ENCODE data around the gene TMEM167A. TPM values are rescaled to one million over a fixed set of nuclear protein-coding genes. Genes with fewer than 3 reads are reported as not detected.

The TMEM167A gene
- total RNA-seq, 2 experiments from 2014 or later = 33.8 to 37.1 TPM

DNA sequence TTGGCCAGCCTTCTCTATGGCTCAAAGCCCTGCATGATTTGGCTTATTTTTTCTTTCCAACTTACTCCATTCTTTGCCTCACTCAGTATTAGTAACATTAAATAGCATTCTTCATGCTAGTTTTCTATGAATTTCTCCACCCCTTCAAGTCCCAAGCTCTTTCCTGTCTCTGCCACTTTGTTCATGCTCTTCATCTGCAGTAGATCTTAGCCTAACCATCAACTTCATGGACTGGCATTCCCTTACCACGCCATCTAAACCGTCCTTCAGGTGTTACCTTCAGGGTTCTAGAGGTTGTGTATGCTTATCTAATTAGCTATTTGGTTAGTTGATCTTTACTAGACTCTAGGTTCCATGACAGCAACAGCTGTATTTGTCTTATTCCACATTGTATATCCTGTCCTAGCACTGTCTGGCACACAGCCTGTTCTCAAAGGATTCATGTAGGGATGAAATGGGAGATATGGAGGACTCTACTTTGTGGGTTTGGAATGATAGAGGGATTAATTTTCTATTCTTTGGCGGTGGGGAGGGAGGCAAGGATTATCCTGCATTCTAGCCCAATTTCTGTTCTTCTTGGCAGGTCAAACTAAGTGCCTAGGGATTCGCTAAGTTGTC, 26.4 kb downstream of the TMEM167A start:
- intact Hi-C loops (cut with DNase I, micrococcal nuclease) = no loop called here
- H3K4me1 ChIP-seq (ENCODE audit: insufficient read depth, low read length) = no peaks in the 10 kb centered on the region
- Mint-ChIP-seq H3K27me3 (no peaks in the 10 kb centered on the region), H3K36me3 (ENCODE audit: low read depth) (peaks cover 41% of the 10 kb centered on the region), H3K4me1 (ENCODE audit: low read depth) (peaks cover 5% of the 10 kb centered on the region), H3K4me3 (no peak overlapping the region), H3K27ac (no peak overlapping the region), H3K9me3 (no peaks in the 10 kb centered on the region)
- ATAC-seq (ENCODE audit: poor library complexity) (no peak), DNase-seq (no peak)
- H3K27ac ChIP-seq (ENCODE audit: low read depth in 1 of 2, low read length in 2 of 2) = no peak overlapping the region
- H3K27me3 ChIP-seq (ENCODE audit: control insufficient read depth in 1 of 2, insufficient read depth in 2 of 2, low read length in 2 of 2) = no peaks in the 10 kb centered on the region
- H3K4me3 ChIP-seq (ENCODE audit: low read length) = no peak overlapping the region
- peaks cover 34% of the 10 kb centered on the region for H3K36me3 ChIP-seq (ENCODE audit: insufficient read depth, low read length)
- H3K9me3 ChIP-seq (ENCODE audit: control insufficient read depth in 1 of 2, insufficient read depth in 1 of 2, low read length in 2 of 2) = no peaks in the 10 kb centered on the region
- TF ChIP-seq, protein P1, sequence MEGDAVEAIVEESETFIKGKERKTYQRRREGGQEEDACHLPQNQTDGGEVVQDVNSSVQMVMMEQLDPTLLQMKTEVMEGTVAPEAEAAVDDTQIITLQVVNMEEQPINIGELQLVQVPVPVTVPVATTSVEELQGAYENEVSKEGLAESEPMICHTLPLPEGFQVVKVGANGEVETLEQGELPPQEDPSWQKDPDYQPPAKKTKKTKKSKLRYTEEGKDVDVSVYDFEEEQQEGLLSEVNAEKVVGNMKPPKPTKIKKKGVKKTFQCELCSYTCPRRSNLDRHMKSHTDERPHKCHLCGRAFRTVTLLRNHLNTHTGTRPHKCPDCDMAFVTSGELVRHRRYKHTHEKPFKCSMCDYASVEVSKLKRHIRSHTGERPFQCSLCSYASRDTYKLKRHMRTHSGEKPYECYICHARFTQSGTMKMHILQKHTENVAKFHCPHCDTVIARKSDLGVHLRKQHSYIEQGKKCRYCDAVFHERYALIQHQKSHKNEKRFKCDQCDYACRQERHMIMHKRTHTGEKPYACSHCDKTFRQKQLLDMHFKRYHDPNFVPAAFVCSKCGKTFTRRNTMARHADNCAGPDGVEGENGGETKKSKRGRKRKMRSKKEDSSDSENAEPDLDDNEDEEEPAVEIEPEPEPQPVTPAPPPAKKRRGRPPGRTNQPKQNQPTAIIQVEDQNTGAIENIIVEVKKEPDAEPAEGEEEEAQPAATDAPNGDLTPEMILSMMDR (IDR thresholded peaks at IDR 0.05) = no peak
- POLR2A ChIA-PET = interaction anchor here (0.5 to 0.8 kb wide), 2 partner anchors 14 to 26 kb away, joined by 3 read pairs; partner anchors contain the start of genes TMEM167A and XRCC4
- CTCF ChIA-PET = no interaction called here

- no peaks in the 10 kb centered on the region for H3K27me3 ChIP-seq (ENCODE audit: control insufficient read depth in 1 of 2, insufficient read depth in 2 of 2, low read length in 2 of 2)
- TF ChIP-seq, protein P1 (IDR thresholded peaks at IDR 0.05) = no peak
- no peaks in the 10 kb centered on the region for H3K9me3 ChIP-seq (ENCODE audit: control insufficient read depth in 1 of 2, insufficient read depth in 1 of 2, low read length in 2 of 2)
- H3K36me3 ChIP-seq (ENCODE audit: insufficient read depth, low read length) = peaks cover 22% of the 10 kb centered on the region
- Mint-ChIP-seq H3K36me3 (ENCODE audit: low read depth) (peaks cover 27% of the 10 kb centered on the region), H3K4me3 (no peak overlapping the region), H3K27me3 (no peaks in the 10 kb centered on the region), H3K27ac (no peak overlapping the region), H3K4me1 (ENCODE audit: low read depth) (peaks cover 4% of the 10 kb centered on the region), H3K9me3 (no peaks in the 10 kb centered on the region)
- CTCF ChIA-PET = no interaction called here
- no peaks in the 10 kb centered on the region for H3K4me1 ChIP-seq (ENCODE audit: insufficient read depth, low read length)
- no peak overlapping the region for H3K4me3 ChIP-seq (ENCODE audit: low read length)
- ATAC-seq (ENCODE audit: poor library complexity) = no peak
- POLR2A ChIA-PET = no interaction called here
- no peak overlapping the region for H3K27ac ChIP-seq (ENCODE audit: low read depth in 1 of 2, low read length in 2 of 2)
- DNase-seq = no peak
- intact Hi-C loops (cut with DNase I, micrococcal nuclease) = no loop called here
Measured at GRCh38 chr5:83049370-83049885, 27.8 kb downstream of the TMEM167A start.

GRCh38 chr5:83048811-83049210, 28.4 kb downstream of the TMEM167A start:
- Histone ChIP-seq H3K4me1 (ENCODE audit: insufficient read depth, low read length) (no peaks in the 10 kb centered on the region), H3K36me3 (ENCODE audit: insufficient read depth, low read length) (peaks cover 16% of the 10 kb centered on the region), H3K9me3 (ENCODE audit: control insufficient read depth in 1 of 2, insufficient read depth in 1 of 2, low read length in 2 of 2) (no peaks in the 10 kb centered on the region), H3K27me3 (ENCODE audit: control insufficient read depth in 1 of 2, insufficient read depth in 2 of 2, low read length in 2 of 2) (no peaks in the 10 kb centered on the region), H3K4me3 (ENCODE audit: low read length) (no peak overlapping the region), H3K27ac (ENCODE audit: low read depth in 1 of 2, low read length in 2 of 2) (no peak overlapping the region)
- ATAC-seq (ENCODE audit: poor library complexity) (no peak), DNase-seq (no peak)
- ChIA-PET POLR2A (no interaction called here), CTCF (no interaction called here)
- no peaks in the 10 kb centered on the region for H3K27me3 Mint-ChIP-seq
- no peaks in the 10 kb centered on the region for H3K4me1 Mint-ChIP-seq (ENCODE audit: low read depth)
- TF ChIP-seq, protein P1 (IDR thresholded peaks at IDR 0.05) = no peak
- intact Hi-C loops (cut with DNase I, micrococcal nuclease) = no loop called here
- no peaks in the 10 kb centered on the region for H3K9me3 Mint-ChIP-seq
- peaks cover 21% of the 10 kb centered on the region for H3K36me3 Mint-ChIP-seq (ENCODE audit: low read depth)
- no peak overlapping the region for H3K27ac Mint-ChIP-seq
- H3K4me3 Mint-ChIP-seq = no peak overlapping the region
